Stimulated activated CD8-positive, alpha-beta memory T cell treated with anti-CD3 and anti-CD28 coated beads, Interleukin-2, amount 100 ng/mL, for 48 hours (primary cell): ENCODE results near the gene FAM120B.

Experiments used
- DNase-seq, 2 donors: peaks; one replicate each; pipeline ENCODE4 v3.0.0-alpha.2; 2020; ENCODE audit warnings: low read depth in 2 of 2

The FAM120B gene

GRCh38 chr6:170420791-170421776, 114.5 kb downstream of the FAM120B start:
- DNase-seq: no peak

GRCh38 chr6:170421921-170422320, 115.4 kb downstream of the FAM120B start:
- DNase-seq: no peak

GRCh38 chr6:170423030-170423429, 116.5 kb downstream of the FAM120B start:
- DNase-seq: no peak

GRCh38 chr6:170423814-170424603, 117.5 kb downstream of the FAM120B start:
- DNase-seq: no peak

DNA sequence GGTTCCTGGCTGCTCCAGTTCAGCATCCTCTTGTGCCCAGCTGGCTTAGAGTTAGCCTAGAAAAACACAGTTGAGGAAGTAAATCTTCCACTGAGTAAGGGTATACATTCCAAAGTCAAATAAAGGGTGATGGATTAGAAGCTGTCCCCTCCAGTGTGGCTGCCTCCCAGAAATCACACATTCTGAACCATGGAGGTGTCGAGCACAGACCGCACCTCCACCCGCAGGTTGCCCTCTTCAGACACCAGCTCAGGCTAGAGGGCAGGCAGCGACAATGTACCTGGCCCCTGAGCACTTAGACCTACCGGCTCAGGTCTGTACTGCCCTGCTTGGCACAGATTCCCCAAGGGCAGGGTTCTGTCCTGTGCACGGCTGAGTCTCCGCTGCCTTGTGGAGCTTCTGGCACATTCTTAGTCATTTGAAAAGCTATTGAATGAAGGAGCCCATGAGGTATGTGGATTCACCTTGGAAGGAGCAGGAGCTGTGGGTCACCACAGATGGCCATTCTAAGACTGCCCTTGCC, 118.1 kb downstream of the FAM120B start:
- no peak for DNase-seq

DNA sequence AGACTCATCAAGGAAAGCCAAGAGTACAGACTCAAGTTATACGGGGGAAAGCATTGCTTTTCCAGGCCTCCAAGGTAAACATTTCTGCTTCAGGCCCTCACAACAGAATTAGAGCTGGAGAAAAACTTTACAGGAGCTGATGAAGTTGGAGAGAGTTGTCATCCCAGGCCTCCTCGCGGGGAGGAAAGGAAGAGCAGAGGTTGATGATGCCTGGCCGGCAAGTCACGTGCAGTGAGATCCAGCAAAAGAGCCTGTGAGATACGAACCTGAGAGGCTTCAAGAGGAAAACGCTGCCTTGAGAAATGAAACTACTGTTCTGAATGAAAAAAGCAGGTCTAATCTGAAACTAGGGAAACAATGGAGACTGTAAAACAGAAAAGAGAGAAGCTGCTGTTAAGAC, 122.9 kb downstream of the FAM120B start:
- DNase-seq: no peak

- DNase-seq: no peak
These were observed 126.9 kb downstream of the FAM120B start for GRCh38 chr6:170433163-170434116.

- no peak for DNase-seq
These were observed 127.7 kb downstream of the FAM120B start for GRCh38 chr6:170434117-170434820.

DNA sequence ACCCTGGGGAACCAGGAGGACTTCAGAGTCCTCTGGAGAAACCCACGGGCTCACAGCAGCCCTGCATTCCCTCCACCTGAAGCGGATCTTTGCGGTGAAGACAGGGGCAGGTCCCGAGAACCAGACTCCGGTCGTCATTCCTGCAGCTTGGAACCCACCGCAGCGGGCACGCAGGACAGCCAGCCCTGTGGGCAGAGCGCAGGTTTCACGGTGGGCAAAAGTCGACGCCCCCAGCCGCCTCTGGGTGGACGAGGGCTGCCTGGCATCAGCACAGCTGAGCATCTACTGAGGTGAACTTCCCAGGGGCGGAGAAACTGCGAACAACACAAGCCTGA, 128.2 kb downstream of the FAM120B start:
- DNase-seq: no peak

DNA sequence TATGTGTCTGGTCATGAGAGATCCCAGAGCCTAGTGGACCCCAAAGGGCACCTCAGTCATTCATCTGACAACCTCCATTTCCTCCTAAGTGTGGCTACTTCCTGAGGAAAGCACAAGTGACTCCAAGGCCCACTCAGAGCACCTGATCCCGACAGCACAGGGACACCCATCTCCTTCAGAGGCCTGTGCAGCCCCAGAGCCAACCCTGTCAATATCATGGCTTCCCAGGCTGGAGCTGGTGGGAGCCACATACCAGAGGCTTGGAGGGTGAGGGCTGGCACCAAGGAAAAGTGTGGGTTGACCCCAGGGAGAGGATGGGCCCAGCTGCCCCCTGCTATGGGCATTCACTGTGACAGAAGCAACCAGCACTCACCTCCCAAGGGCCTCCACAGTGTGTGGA, 129.2 kb downstream of the FAM120B start:
- no peak for DNase-seq

GRCh38 chr6:170436209-170436809, 129.8 kb downstream of the FAM120B start:
- no peak for DNase-seq

DNA sequence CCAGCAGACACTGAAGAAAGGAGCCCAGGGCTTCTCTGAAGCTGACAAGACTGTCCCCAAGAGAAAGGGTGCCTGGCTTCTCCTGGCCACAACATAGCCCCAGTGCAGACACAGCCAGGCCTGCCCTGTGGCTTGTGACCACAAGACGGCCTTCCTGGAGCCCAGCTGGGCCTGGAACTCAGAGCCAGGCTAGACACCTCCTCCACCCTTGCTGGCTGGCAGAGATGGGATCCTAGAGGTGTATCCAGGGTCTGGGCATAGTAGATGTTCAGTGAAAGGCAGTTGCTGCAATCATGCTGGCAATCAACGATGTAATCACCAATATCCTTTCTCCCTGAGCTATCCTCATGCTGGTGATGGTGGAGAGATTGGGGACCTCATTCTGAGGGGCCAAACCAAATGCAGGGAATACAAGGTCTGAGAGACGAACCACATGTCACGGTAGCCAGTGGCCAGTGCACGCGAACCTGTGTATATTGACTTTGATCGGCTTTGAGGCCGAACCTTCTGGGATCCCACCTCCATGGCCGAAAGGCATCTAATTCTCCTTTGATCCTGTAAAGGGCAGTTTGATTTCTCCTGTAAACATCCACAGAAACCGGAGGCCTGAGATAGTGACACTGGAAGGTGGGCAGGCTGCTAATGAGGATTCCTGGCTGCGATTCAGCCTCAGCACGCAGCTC, 131.3 kb downstream of the FAM120B start:
- DNase-seq: no peak

GRCh38 chr6:170438402-170438753, 131.8 kb downstream of the FAM120B start:
- peak; percentile 22 to 51 for DNase-seq

GRCh38 chr6:170438861-170439260, 132.3 kb downstream of the FAM120B start:
- DNase-seq: no peak

DNA sequence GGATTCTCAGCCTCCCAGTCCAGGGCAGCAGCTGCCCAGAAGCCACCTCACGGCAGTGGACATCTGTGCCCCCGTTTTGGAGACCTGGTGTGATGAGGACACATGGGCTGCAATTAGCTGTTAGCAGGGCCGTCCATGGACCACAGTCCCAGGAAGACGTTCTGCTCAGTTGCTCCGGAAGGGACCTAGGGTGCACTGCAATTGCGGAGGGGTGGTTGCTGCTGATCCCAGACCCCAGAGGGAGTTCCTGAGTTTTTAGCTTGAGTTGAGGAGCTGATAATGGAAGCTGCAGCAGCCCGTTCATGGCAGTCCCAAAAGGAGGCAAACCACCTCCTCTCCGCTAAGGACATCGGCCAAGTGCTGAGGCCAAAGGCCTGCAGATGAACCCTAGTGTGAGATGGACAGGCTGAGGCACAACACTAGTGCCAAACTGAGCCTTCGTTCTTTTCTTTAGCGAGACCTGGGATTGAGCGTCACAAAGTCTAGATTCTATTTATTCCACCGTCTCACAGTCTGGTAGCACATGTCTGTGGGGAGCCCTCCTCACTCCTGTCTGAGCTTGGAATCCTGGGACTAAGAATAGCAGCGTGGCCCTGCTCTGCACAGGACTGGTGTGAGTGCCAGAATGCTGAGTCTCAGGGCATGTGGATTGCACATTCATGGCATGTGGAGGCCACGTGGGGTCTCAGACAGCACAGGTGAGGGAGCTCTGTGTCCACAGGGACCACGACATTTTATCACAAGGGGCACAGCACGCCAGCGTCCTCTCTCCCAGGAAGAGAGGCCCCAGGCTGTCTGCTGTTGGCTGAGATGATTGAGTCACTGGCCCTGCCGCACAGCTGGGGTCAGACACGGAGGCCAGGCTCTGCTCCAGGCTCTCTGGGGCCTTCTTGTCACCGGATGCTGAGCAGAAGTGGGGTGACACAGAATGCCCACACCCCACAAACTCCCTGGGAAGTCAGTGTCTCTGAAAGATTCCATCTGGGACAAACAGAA, 133.1 kb downstream of the FAM120B start:
- DNase-seq: no peak

- DNase-seq: no peak
These were observed 133.9 kb downstream of the FAM120B start for GRCh38 chr6:170440437-170440836.

DNA sequence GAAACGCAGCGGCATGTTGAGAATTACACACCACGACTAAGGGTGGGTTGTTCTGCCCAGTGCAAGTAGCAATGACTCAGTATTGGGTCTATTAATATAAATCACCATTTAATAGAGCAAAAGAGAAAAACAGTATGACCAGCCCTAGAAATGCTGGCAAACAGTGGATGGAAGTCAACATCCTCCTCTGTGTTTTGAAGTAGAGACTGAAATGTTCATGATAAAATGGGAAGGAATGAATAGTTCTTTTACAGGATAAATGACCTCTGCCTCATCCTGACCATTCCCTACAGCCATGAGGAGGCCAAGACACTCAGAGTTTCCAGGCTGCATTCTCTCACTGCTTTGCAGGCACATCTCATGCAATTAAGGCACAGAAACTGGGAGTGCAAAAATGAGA, 134.8 kb downstream of the FAM120B start:
- DNase-seq: no peak

GRCh38 chr6:170442596-170442995, 136.0 kb downstream of the FAM120B start:
- DNase-seq: no peak
